ENCODE results near the gene DDX47.

GRCh38 chr12:12817616-12818015 is 4.5 kb downstream of the DDX47 start:
- TF ChIP-seq CTCF (conservative IDR thresholded peaks at IDR 0.05; ENCODE audit: low read length) (no peak), EZH2phosphoT487 (IDR thresholded peaks at IDR 0.05; ENCODE audit: borderline replicate concordance) (no peak)
